NCI-H1417 treated with DMSO at 0.1 percent for 48 hours (cell line): ENCODE results near the gene ALLC.
"Not testable (repeated sequence)": the region's sequence is repeated elsewhere in the genome, so short reads cannot be mapped to it uniquely, and the experiment has no call there.

ENCODE experiments used
- DNase-seq: peaks from one replicate; lab custom pipeline; 2025; lab: John Stamatoyannopoulos, UW

Gene ALLC

GRCh38 chr2:3626118-3626811 is 31.7 kb upstream of the ALLC start:
- no peak for DNase-seq

GRCh38 chr2:3626812-3627499 is 31.0 kb upstream of the ALLC start:
- no peak for DNase-seq

- no peak for DNase-seq
These were observed 30.4 kb upstream of the ALLC start for GRCh38 chr2:3627500-3628100.

GRCh38 chr2:3628241-3628679 is 29.7 kb upstream of the ALLC start:
- DNase-seq: no peak

- no peak for DNase-seq
These were observed 29.2 kb upstream of the ALLC start for GRCh38 chr2:3628800-3629199.

GRCh38 chr2:3630631-3631030 is 27.4 kb upstream of the ALLC start:
- no peak for DNase-seq

GRCh38 chr2:3631161-3631850 is 26.7 kb upstream of the ALLC start:
- DNase-seq: no peak

- DNase-seq: no peak
These were observed 25.9 kb upstream of the ALLC start for GRCh38 chr2:3631851-3632659.

- no peak for DNase-seq
These were observed 24.7 kb upstream of the ALLC start for GRCh38 chr2:3633089-3633981.

- no peak for DNase-seq
These were observed 23.9 kb upstream of the ALLC start for GRCh38 chr2:3633982-3634595.

- DNase-seq: no peak
These were observed 23.3 kb upstream of the ALLC start for GRCh38 chr2:3634596-3635121.

GRCh38 chr2:3635171-3635974 is 22.6 kb upstream of the ALLC start:
- no peak for DNase-seq

- not testable (repeated sequence) for DNase-seq
These were observed 22.0 kb upstream of the ALLC start for GRCh38 chr2:3635975-3636327.

GRCh38 chr2:3636586-3637310 is 21.3 kb upstream of the ALLC start:
- DNase-seq: no peak

- DNase-seq: no peak
These were observed 20.7 kb upstream of the ALLC start for GRCh38 chr2:3637311-3637675.

- DNase-seq: no peak
These were observed 20.1 kb upstream of the ALLC start for GRCh38 chr2:3637692-3638455.

GRCh38 chr2:3638456-3638810 is 19.6 kb upstream of the ALLC start:
- no peak for DNase-seq

GRCh38 chr2:3639015-3639630 is 18.9 kb upstream of the ALLC start:
- DNase-seq: no peak
